Trophoblast cell (in vitro differentiated cells and primary cell): ENCODE results near the gene ALG2.

ENCODE experiments used
- DNase-seq, 2 donors: peaks; one replicate each; pipeline ENCODE4 v3.0.0-alpha.2; 2016
- H2AFZ ChIP-seq: 2 replicates; pipeline ENCODE4 v1.6.1; 2013; ENCODE audit warnings: low read length, moderate library complexity, mild to moderate bottlenecking; ENCODE audit not compliant: insufficient read depth, poor library complexity
- H2AK5ac ChIP-seq: 2 replicates; pipeline ENCODE4 v1.6.1; 2013; ENCODE audit warnings: mild to moderate bottlenecking, low read length
- H2BK120ac ChIP-seq: 2 replicates; pipeline ENCODE4 v1.6.1; 2013; ENCODE audit warnings: low read length, mild to moderate bottlenecking, moderate library complexity; ENCODE audit not compliant: insufficient read depth, poor library complexity
- H2BK12ac ChIP-seq: 2 replicates; pipeline ENCODE4 v1.6.1; 2013; ENCODE audit warnings: mild to moderate bottlenecking, low read length, moderate library complexity
- H2BK5ac ChIP-seq: 2 replicates; pipeline ENCODE4 v1.6.1; 2013; ENCODE audit warnings: low read length, low read depth, moderate library complexity, mild to moderate bottlenecking; ENCODE audit not compliant: poor library complexity
- H3K14ac ChIP-seq: 2 replicates; pipeline ENCODE4 v1.6.1; 2013; ENCODE audit warnings: mild to moderate bottlenecking, low read length
- H3K18ac ChIP-seq: 2 replicates; pipeline ENCODE4 v1.6.1; 2013; ENCODE audit warnings: mild to moderate bottlenecking, low read length
- H3K23ac ChIP-seq: 2 replicates; pipeline ENCODE4 v1.6.1; 2013; ENCODE audit warnings: low read length
- H3K27ac ChIP-seq: 2 replicates; pipeline ENCODE4 v1.5.1; 2013; ENCODE audit warnings: low read depth, mild to moderate bottlenecking, inconsistent platforms, low read length, moderate library complexity
- H3K27me3 ChIP-seq: 2 replicates; pipeline ENCODE4 v1.6.1; 2013; ENCODE audit warnings: inconsistent platforms, mild to moderate bottlenecking, low read length, moderate library complexity; ENCODE audit not compliant: insufficient read depth
- H3K36me3 ChIP-seq, 2 experiments: 1 replicate in 1 of 2; 2 replicates in 1 of 2; pipeline ENCODE4 v1.6.1; 2013; ENCODE audit warnings: low read length in 2 of 2, mild to moderate bottlenecking in 2 of 2, moderate library complexity in 1 of 2; ENCODE audit not compliant: insufficient read depth in 2 of 2, control insufficient read depth in 1 of 2
- H3K4ac ChIP-seq: 2 replicates; pipeline ENCODE4 v1.6.1; 2013; ENCODE audit warnings: low read depth, mild to moderate bottlenecking, low read length, moderate library complexity
- H3K4me1 ChIP-seq, 2 experiments: 1 replicate in 1 of 2; 2 replicates in 1 of 2; pipeline ENCODE4 v1.6.1; 2013; ENCODE audit warnings: low read length in 2 of 2, mild to moderate bottlenecking in 2 of 2, moderate library complexity in 1 of 2; ENCODE audit not compliant: insufficient read depth in 2 of 2, control insufficient read depth in 1 of 2
- H3K4me2 ChIP-seq: 2 replicates; pipeline ENCODE4 v1.6.1; 2013; ENCODE audit warnings: inconsistent platforms, mild to moderate bottlenecking, low read length, moderate library complexity
- H3K4me3 ChIP-seq: 2 replicates; pipeline ENCODE4 v1.5.1; 2013; ENCODE audit warnings: mild to moderate bottlenecking, low read depth, low read length, inconsistent platforms
- H3K79me1 ChIP-seq: one replicate; pipeline ENCODE4 v1.6.1; 2013; ENCODE audit warnings: low read length
- H3K79me2 ChIP-seq: 2 replicates; pipeline ENCODE4 v1.6.1; 2013; ENCODE audit warnings: low read length, mild to moderate bottlenecking; ENCODE audit not compliant: control insufficient read depth, insufficient read depth, poor library complexity
- H3K9ac ChIP-seq: 2 replicates; pipeline ENCODE4 v1.6.1; 2013; ENCODE audit warnings: mild to moderate bottlenecking, low read length
- H3K9me3 ChIP-seq: 2 replicates; pipeline ENCODE4 v1.6.1; 2013; ENCODE audit warnings: low read depth, mild to moderate bottlenecking, control low read depth, inconsistent platforms, low read length; ENCODE audit not compliant: insufficient read depth
- H4K12ac ChIP-seq: 2 replicates; pipeline ENCODE4 v1.6.1; 2013; ENCODE audit warnings: low read depth, mild to moderate bottlenecking, low read length, moderate library complexity
- H4K8ac ChIP-seq: 2 replicates; pipeline ENCODE4 v1.6.1; 2013; ENCODE audit warnings: low read depth, mild to moderate bottlenecking, low read length, moderate library complexity
- H4K91ac ChIP-seq: one replicate; pipeline ENCODE4 v1.6.1; 2013; ENCODE audit warnings: low read depth, mild to moderate bottlenecking, low read length, moderate library complexity
- WGBS: extraction: QIAGEN DNeasy Blood & Tissue Kit; methylation state at CpG from one replicate; pipeline ENCODE4 v1.1.7; 2013; ENCODE audit warnings: missing lambda C conversion rate; ENCODE audit not compliant: insufficient read length, insufficient coverage; ENCODE audit errors: extremely low coverage; 5-methylcytosine and 5-hydroxymethylcytosine counted together

Gene ALG2

DNA sequence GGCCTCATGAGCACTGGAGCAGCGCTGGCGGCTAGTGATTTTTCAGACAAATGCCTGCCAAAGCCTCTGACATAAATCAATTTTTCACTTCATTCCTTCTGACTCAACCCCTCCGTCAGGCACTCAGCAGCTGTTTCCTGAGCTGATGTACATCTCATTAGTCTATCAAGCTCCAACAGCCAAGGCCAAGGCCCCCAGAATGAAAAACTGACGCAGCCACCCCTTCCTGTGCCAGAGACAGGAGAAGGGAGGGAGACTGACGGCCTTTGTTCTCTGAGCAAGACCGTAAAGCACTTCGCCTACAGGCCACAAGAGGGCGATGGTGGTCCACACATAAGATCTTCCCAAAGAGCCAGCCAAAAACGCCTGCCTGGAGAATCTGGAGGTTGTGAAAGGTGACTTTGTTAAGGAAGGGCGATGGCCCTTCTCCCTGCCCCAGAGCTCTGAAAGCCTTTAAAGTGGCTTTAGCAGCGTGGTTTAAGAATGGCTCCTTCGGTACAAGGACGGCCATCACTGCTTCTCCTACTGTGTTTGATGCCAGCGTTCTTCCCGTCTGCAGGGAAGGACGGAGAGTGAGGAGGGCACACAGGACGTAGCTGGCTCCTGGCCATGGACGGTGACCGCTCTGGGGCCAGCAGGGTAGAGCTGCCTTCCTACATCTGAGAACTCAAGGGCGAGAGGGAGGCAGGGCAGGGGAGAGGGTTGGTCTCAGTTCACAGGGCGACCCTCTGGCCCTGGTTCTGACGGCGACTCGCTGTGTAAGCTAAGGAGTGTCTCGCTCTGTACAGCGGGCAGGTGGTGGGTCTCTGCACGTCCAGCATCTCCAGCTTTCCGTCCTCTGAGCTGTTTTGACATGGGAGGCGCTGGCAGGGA, 37.0 kb downstream of the ALG2 start:
- no peak overlapping the region for H3K14ac ChIP-seq
- no peak overlapping the region for H2BK120ac ChIP-seq
- no peak overlapping the region for H2BK5ac ChIP-seq
- H3K18ac ChIP-seq, result no peak overlapping the region
- WGBS, result no CpG with 5 or more reads among the region's 29 CpGs
- H3K79me2 ChIP-seq, result no peaks in the 10 kb centered on the region
- peak overlapping the region; percentile 72 for H2AK5ac ChIP-seq
- H3K79me1 ChIP-seq, result no peaks in the 10 kb centered on the region
- no peak overlapping the region for H3K4me3 ChIP-seq
- no peaks in the 10 kb centered on the region for H3K27me3 ChIP-seq
- H2BK12ac ChIP-seq, result no peak overlapping the region
- H3K36me3 ChIP-seq, result no peaks in the 10 kb centered on the region
- H3K9me3 ChIP-seq, result no peaks in the 10 kb centered on the region
- H3K4me1 ChIP-seq, result no peaks in the 10 kb centered on the region
- no peak overlapping the region for H3K27ac ChIP-seq
- H3K4me2 ChIP-seq, result no peak overlapping the region
- H4K91ac ChIP-seq, result no peak overlapping the region
- H4K12ac ChIP-seq, result no peak overlapping the region
- H3K23ac ChIP-seq, result no peak overlapping the region
- no peak overlapping the region for H3K4ac ChIP-seq
- H2AFZ ChIP-seq, result peak overlapping the region; percentile 19
- peak overlapping the region; percentile 32 for H4K8ac ChIP-seq
- DNase-seq, result peak; percentile 77 to 93
- no peak overlapping the region for H3K9ac ChIP-seq

DNA sequence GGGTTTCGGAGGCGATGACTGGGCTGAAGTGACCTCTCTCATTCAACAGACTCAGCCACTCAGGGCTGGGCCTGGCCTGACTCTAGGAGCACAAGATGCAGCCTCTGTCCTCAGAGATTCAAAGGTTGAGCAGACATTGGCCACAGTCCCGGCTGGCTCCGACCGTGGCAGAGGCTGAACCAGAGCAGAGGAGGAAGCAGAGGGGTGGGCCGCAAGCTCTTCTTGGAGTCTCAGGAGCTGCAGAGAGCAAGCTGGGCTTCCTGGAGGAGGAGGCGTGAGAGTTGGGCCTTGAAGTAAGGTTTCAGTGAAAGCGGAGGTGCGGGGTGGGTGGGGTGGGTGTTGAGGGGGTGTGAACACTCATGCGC, 37.6 kb downstream of the ALG2 start:
- Histone ChIP-seq H3K14ac (no peak overlapping the region), H4K8ac (peak overlapping the region; percentile 21), H3K79me2 (no peaks in the 10 kb centered on the region), H2BK12ac (no peak overlapping the region), H2BK5ac (no peak overlapping the region), H3K4me1 (no peaks in the 10 kb centered on the region), H2AFZ (no peak overlapping the region), H3K4ac (no peak overlapping the region), H3K27ac (no peak overlapping the region), H3K9me3 (no peaks in the 10 kb centered on the region), H3K18ac (no peak overlapping the region), H2BK120ac (no peak overlapping the region), H3K79me1 (no peaks in the 10 kb centered on the region), H4K91ac (no peak overlapping the region), H3K9ac (no peak overlapping the region), H3K23ac (no peak overlapping the region), H3K4me3 (no peak overlapping the region), H3K4me2 (no peak overlapping the region), H3K27me3 (no peaks in the 10 kb centered on the region), H2AK5ac (no peak overlapping the region), H3K36me3 (no peaks in the 10 kb centered on the region), H4K12ac (no peak overlapping the region)
- DNase-seq, result no peak
- no CpG with 5 or more reads among the region's 10 CpGs for WGBS

DNA sequence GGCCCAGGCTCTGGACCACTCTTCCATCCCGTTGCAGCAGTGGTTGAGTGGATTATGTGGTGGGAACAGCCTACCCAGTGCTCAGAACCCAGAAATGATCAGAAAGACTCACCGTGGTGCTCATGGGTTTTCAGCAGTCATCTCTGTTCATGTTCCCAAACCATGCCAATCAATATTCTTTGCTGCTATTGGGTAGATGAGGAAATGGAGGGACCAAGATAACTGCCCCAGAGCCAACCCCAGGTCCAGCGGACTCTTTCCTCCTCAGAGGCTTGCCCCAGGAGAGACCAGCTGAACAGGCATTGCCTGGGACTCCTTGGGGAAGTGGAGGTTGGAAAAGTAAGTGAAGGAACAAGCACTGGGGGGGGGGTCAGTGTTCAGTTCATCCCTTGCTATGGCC, 38.1 kb downstream of the ALG2 start:
- H3K4me2 ChIP-seq, result no peak overlapping the region
- H3K23ac ChIP-seq, result no peak overlapping the region
- no peak overlapping the region for H4K91ac ChIP-seq
- H3K4me3 ChIP-seq, result no peak overlapping the region
- DNase-seq, result no peak
- no peaks in the 10 kb centered on the region for H3K9me3 ChIP-seq
- no peak overlapping the region for H2BK5ac ChIP-seq
- no peak overlapping the region for H3K27ac ChIP-seq
- no peaks in the 10 kb centered on the region for H3K27me3 ChIP-seq
- H2AFZ ChIP-seq, result no peak overlapping the region
- H4K12ac ChIP-seq, result no peak overlapping the region
- H3K79me2 ChIP-seq, result no peaks in the 10 kb centered on the region
- H3K14ac ChIP-seq, result no peak overlapping the region
- WGBS, result no CpG with 5 or more reads among the region's 3 CpGs
- no peaks in the 10 kb centered on the region for H3K4me1 ChIP-seq
- H3K9ac ChIP-seq, result no peak overlapping the region
- no peak overlapping the region for H2AK5ac ChIP-seq
- no peaks in the 10 kb centered on the region for H3K36me3 ChIP-seq
- H3K18ac ChIP-seq, result no peak overlapping the region
- no peak overlapping the region for H4K8ac ChIP-seq
- H3K79me1 ChIP-seq, result no peaks in the 10 kb centered on the region
- H2BK12ac ChIP-seq, result no peak overlapping the region
- no peak overlapping the region for H3K4ac ChIP-seq
- H2BK120ac ChIP-seq, result no peak overlapping the region

DNA sequence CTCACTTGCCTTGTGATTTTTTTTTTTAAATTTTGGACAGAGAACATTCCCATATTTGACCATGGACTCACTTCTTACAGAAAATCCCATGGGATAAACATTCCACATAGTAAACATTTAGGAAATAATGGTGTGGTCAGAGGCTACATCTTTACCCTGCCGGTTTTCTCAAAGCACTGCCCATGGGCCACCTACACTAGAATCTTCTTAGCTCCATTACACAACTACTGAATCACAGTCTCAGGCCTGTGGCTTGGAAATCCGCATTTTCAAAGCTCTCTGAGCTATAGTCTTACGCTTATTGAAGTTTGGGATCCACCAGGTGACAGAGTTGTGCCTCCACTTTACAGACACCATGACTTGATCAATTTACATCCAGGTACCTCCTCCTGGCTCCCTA, 39.4 kb downstream of the ALG2 start:
- no peaks in the 10 kb centered on the region for H3K36me3 ChIP-seq
- H3K23ac ChIP-seq, result no peak overlapping the region
- H2BK120ac ChIP-seq, result no peak overlapping the region
- DNase-seq, result no peak
- H3K9ac ChIP-seq, result no peak overlapping the region
- H3K18ac ChIP-seq, result no peak overlapping the region
- no peak overlapping the region for H3K4me2 ChIP-seq
- peaks cover 1% of the 10 kb centered on the region for H3K9me3 ChIP-seq
- H4K12ac ChIP-seq, result no peak overlapping the region
- no peak overlapping the region for H4K8ac ChIP-seq
- no peak overlapping the region for H2BK12ac ChIP-seq
- no peak overlapping the region for H3K27ac ChIP-seq
- no peaks in the 10 kb centered on the region for H3K79me2 ChIP-seq
- H3K4me1 ChIP-seq, result no peaks in the 10 kb centered on the region
- no peak overlapping the region for H2AK5ac ChIP-seq
- H2AFZ ChIP-seq, result no peak overlapping the region
- H3K14ac ChIP-seq, result no peak overlapping the region
- no peak overlapping the region for H2BK5ac ChIP-seq
- H3K4me3 ChIP-seq, result no peak overlapping the region
- H4K91ac ChIP-seq, result no peak overlapping the region
- no CpG with 5 or more reads among the region's 3 CpGs for WGBS
- H3K27me3 ChIP-seq, result no peaks in the 10 kb centered on the region
- H3K79me1 ChIP-seq, result no peaks in the 10 kb centered on the region
- no peak overlapping the region for H3K4ac ChIP-seq
